ENCODE data around the gene NQO1. TPM values are rescaled to one million over a fixed set of nuclear protein-coding genes. Genes with fewer than 3 reads are reported as not detected.

The NQO1 gene
- total RNA-seq, 1 donor from 2014 or later = 9.8 TPM

DNA sequence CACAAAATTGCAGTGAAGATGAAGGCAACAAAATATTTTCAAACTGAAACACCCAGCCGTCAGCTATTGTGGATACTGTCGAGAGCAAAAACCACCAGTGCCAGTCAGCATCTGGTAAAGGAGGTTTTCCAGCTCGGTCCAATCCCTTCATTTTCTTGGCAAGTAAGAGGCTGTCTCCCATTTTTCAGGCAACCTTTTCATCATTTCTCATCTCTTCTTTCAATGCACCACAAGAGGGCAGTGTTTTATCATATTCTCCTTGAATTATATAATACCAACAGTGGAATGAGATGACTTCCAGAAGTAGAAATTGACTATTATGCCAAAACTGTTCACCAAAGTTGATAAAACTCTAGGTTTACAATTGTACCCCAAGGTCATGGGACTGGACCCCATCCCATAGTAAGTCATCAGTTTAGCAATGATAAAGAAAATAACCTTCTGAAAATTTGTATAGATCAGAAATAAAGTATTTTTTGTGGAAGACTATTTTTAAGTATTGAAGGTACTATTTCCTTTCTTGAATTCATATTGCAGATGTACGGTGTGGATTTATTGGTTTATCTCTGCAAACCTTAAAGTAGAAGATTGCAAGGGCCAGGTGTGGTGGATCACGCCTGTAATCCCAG lies 16.8 kb downstream of the NQO1 start:
- H3K27ac Mint-ChIP-seq = no peak overlapping the region
- peaks cover 7% of the 10 kb centered on the region for H3K4me1 Mint-ChIP-seq (ENCODE audit: low read depth)
- no peaks in the 10 kb centered on the region for H3K9me3 Mint-ChIP-seq
- no peak overlapping the region for H3K4me3 Mint-ChIP-seq
- peaks cover 7% of the 10 kb centered on the region for H3K36me3 Mint-ChIP-seq (ENCODE audit: low read depth)
- no peak for DNase-seq (ENCODE audit: low spot score)
- no peaks in the 10 kb centered on the region for H3K27me3 Mint-ChIP-seq (ENCODE audit: insufficient read depth)
- intact Hi-C loops (cut with micrococcal nuclease) = loop anchor here (1.0 to 5.0 kb wide), 4 partner anchors 17 to 221 kb away; partner anchors contain the start of genes NOB1 and NQO1

- Mint-ChIP-seq H3K27ac (peak overlapping the region; percentile 1), H3K4me1 (ENCODE audit: low read depth) (peaks cover 7% of the 10 kb centered on the region), H3K27me3 (ENCODE audit: insufficient read depth) (no peaks in the 10 kb centered on the region), H3K9me3 (no peaks in the 10 kb centered on the region), H3K36me3 (ENCODE audit: low read depth) (peaks cover 4% of the 10 kb centered on the region), H3K4me3 (no peak overlapping the region)
- DNase-seq (ENCODE audit: low spot score) = no peak
- intact Hi-C loops (cut with micrococcal nuclease) = loop anchor here (5.0 kb wide), 1 partner anchor 146 kb away; no protein-coding TSS in a partner anchor
These were observed 18.3 kb downstream of the NQO1 start for GRCh38 chr16:69707920-69708683.

GRCh38 chr16:69706975-69707340 lies 19.4 kb downstream of the NQO1 start:
- no peaks in the 10 kb centered on the region for H3K9me3 Mint-ChIP-seq
- peaks cover 7% of the 10 kb centered on the region for H3K4me1 Mint-ChIP-seq (ENCODE audit: low read depth)
- peaks cover 4% of the 10 kb centered on the region for H3K36me3 Mint-ChIP-seq (ENCODE audit: low read depth)
- intact Hi-C loops (cut with micrococcal nuclease) = loop anchor here (5.0 kb wide), 1 partner anchor 145 kb away; no protein-coding TSS in a partner anchor
- H3K27me3 Mint-ChIP-seq (ENCODE audit: insufficient read depth) = no peaks in the 10 kb centered on the region
- H3K27ac Mint-ChIP-seq = no peak overlapping the region
- no peak overlapping the region for H3K4me3 Mint-ChIP-seq
- no peak for DNase-seq (ENCODE audit: low spot score)

DNA sequence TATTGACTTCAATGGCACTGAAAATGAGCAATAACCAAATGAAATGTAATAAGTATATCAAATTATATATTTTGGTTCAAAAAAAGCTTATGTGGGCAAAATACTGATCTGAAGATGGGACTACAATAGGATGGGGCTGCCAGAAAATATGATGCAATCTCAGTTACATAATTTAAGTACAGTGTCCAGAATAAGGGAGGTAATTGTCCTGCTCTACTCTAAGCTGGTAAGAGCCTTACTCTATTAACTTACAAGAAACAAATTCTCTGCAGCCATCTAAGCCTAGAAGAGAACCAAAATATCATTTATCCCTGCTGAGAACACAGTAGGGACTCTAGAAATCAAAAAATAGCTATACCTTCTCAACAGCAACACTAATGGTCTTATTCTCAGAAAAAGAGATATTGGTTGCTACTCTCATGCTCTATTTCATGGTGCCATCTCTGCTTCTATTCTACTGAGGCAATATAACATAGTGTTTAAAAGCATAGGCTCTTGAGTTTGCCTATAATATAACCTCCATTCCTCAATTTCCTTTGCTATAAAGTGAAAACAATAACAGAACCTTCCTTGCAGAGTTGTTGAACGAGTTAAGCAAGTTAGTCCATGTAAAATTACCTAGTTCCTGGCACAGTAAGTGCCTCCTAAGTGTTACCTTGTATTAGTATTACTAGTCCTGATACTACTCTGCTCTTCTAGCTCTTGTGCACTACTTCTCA lies 19.9 kb downstream of the NQO1 start:
- Mint-ChIP-seq H3K27ac (no peak overlapping the region), H3K27me3 (ENCODE audit: insufficient read depth) (no peaks in the 10 kb centered on the region), H3K36me3 (ENCODE audit: low read depth) (peaks cover 6% of the 10 kb centered on the region), H3K4me1 (ENCODE audit: low read depth) (peaks cover 5% of the 10 kb centered on the region), H3K9me3 (no peaks in the 10 kb centered on the region), H3K4me3 (no peak overlapping the region)
- no peak for DNase-seq (ENCODE audit: low spot score)
- intact Hi-C loops (cut with micrococcal nuclease) = loop anchor here (5.0 kb wide), 1 partner anchor 144 kb away; no protein-coding TSS in a partner anchor

GRCh38 chr16:69703638-69704037 lies 22.7 kb downstream of the NQO1 start:
- intact Hi-C loops (cut with micrococcal nuclease) = no loop called here
- Mint-ChIP-seq H3K36me3 (ENCODE audit: low read depth) (peaks cover 9% of the 10 kb centered on the region), H3K4me3 (no peak overlapping the region), H3K27ac (no peak overlapping the region), H3K27me3 (ENCODE audit: insufficient read depth) (no peaks in the 10 kb centered on the region), H3K9me3 (no peaks in the 10 kb centered on the region), H3K4me1 (ENCODE audit: low read depth) (no peaks in the 10 kb centered on the region)
- no peak for DNase-seq (ENCODE audit: low spot score)

- Mint-ChIP-seq H3K4me1 (ENCODE audit: low read depth) (no peaks in the 10 kb centered on the region), H3K9me3 (no peaks in the 10 kb centered on the region), H3K4me3 (no peak overlapping the region), H3K27ac (no peak overlapping the region), H3K36me3 (ENCODE audit: low read depth) (peaks cover 9% of the 10 kb centered on the region), H3K27me3 (ENCODE audit: insufficient read depth) (no peaks in the 10 kb centered on the region)
- DNase-seq (ENCODE audit: low spot score) = no peak
- intact Hi-C loops (cut with micrococcal nuclease) = no loop called here
These were observed 24.5 kb downstream of the NQO1 start for GRCh38 chr16:69701866-69702265.

DNA sequence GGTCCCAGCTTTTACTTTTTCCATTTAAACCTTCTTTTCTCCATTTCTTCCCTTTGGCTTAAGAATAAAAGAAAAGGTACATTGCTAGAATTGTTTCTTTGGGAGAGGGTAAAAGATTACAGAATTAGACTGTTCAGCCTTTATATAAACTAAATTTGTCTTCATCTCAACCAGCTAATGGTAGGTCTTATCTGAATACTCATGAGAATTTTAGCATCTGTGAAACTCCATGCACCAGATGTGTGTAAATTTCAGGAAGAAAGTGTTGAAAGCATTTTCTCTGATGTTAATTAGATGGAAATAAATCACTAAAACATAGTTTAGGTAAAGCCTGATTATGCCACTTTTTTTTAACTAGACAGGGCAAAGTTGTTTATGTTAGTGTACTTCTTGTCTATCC lies 24.9 kb downstream of the NQO1 start:
- Mint-ChIP-seq H3K36me3 (ENCODE audit: low read depth) (peaks cover 9% of the 10 kb centered on the region), H3K27me3 (ENCODE audit: insufficient read depth) (no peaks in the 10 kb centered on the region), H3K9me3 (no peaks in the 10 kb centered on the region), H3K27ac (no peak overlapping the region), H3K4me1 (ENCODE audit: low read depth) (no peaks in the 10 kb centered on the region), H3K4me3 (no peak overlapping the region)
- no peak for DNase-seq (ENCODE audit: low spot score)
- intact Hi-C loops (cut with micrococcal nuclease) = no loop called here

DNA sequence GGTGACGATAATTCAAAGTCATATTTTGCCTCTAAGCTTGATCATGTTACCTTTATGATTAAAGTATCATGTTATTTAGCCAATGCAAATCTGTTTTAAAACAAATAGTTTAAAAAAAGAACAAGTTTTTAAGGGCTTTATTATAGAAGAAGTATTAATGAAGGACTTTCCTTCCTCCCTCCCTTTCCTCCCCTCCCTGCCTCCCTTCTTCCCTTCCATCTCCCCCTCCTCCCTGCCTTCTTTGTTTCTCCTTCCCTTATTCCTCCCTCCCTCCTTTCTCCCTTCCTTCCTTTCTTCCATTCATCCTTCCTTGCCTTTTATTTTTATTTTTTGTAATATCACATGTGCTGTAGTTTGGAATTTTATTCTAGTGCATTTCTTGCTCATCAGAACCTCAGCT lies 26.4 kb downstream of the NQO1 start:
- Mint-ChIP-seq H3K4me3 (no peak overlapping the region), H3K9me3 (no peaks in the 10 kb centered on the region), H3K27ac (no peak overlapping the region), H3K4me1 (ENCODE audit: low read depth) (no peaks in the 10 kb centered on the region), H3K36me3 (ENCODE audit: low read depth) (peaks cover 16% of the 10 kb centered on the region), H3K27me3 (ENCODE audit: insufficient read depth) (no peaks in the 10 kb centered on the region)
- no peak for DNase-seq (ENCODE audit: low spot score)
- intact Hi-C loops (cut with micrococcal nuclease) = no loop called here

- no peak overlapping the region for H3K4me3 Mint-ChIP-seq
- peaks cover 24% of the 10 kb centered on the region for H3K36me3 Mint-ChIP-seq (ENCODE audit: low read depth)
- H3K9me3 Mint-ChIP-seq = no peaks in the 10 kb centered on the region
- H3K27me3 Mint-ChIP-seq (ENCODE audit: insufficient read depth) = no peaks in the 10 kb centered on the region
- H3K4me1 Mint-ChIP-seq (ENCODE audit: low read depth) = no peaks in the 10 kb centered on the region
- H3K27ac Mint-ChIP-seq = no peak overlapping the region
- intact Hi-C loops (cut with micrococcal nuclease) = no loop called here
- no peak for DNase-seq (ENCODE audit: low spot score)
These were observed 28.0 kb downstream of the NQO1 start for GRCh38 chr16:69698404-69698803.

DNA sequence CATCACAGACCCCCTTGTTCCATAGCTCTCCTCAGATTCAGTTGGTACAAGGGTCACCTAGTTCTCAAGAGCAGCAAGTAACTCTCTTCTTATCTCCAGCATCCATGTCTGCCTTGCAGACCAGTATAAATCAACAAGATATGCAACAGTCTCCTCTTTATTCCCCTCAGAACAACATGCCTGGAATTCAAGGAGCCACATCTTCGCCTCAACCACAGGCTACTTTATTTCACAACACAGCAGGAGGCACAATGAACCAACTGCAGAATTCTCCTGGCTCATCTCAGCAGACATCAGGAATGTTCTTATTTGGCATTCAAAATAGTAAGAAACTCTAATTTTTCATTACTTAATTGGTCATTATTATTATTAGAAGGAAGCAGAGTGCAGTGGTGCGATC lies 32.4 kb downstream of the NQO1 start:
- DNase-seq (ENCODE audit: low spot score) = no peak
- Mint-ChIP-seq H3K36me3 (ENCODE audit: low read depth) (peaks cover 46% of the 10 kb centered on the region), H3K4me1 (ENCODE audit: low read depth) (peaks cover 20% of the 10 kb centered on the region), H3K4me3 (no peak overlapping the region), H3K9me3 (no peaks in the 10 kb centered on the region), H3K27ac (no peak overlapping the region), H3K27me3 (ENCODE audit: insufficient read depth) (no peaks in the 10 kb centered on the region)
- intact Hi-C loops (cut with micrococcal nuclease) = no loop called here

DNA sequence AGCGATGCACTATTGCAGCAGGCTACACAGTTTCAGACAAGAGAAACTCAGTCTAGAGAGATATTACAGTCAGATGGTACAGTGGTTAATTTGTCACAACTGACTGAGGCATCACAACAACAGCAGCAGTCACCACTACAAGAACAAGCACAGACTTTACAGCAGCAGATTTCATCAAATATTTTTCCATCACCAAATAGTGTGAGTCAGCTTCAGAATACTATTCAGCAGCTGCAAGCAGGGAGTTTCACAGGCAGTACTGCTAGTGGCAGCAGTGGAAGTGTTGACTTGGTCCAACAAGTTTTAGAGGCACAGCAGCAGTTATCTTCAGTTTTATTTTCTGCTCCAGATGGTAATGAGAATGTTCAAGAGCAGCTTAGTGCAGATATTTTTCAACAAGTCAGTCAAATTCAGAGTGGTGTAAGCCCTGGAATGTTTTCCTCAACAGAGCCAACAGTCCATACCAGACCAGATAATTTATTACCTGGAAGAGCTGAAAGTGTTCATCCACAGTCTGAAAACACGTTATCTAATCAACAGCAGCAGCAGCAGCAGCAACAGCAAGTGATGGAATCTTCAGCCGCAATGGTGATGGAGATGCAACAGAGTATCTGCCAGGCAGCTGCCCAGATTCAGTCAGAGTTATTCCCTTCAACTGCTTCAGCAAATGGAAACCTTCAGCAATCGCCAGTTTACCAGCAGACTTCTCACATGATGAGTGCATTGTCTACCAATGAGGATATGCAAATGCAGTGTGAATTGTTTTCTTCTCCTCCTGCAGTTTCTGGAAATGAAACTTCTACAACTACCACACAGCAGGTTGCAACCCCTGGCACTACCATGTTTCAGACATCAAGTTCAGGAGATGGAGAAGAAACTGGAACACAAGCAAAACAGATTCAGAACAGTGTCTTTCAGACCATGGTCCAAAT lies 34.1 kb downstream of the NQO1 start:
- intact Hi-C loops (cut with micrococcal nuclease) = no loop called here
- H3K27ac Mint-ChIP-seq = peak overlapping the region; percentile 86
- no peak overlapping the region for H3K4me3 Mint-ChIP-seq
- DNase-seq (ENCODE audit: low spot score) = no peak
- H3K9me3 Mint-ChIP-seq = no peaks in the 10 kb centered on the region
- H3K4me1 Mint-ChIP-seq (ENCODE audit: low read depth) = peaks cover 20% of the 10 kb centered on the region
- peaks cover 43% of the 10 kb centered on the region for H3K36me3 Mint-ChIP-seq (ENCODE audit: low read depth)
- no peaks in the 10 kb centered on the region for H3K27me3 Mint-ChIP-seq (ENCODE audit: insufficient read depth)

DNA sequence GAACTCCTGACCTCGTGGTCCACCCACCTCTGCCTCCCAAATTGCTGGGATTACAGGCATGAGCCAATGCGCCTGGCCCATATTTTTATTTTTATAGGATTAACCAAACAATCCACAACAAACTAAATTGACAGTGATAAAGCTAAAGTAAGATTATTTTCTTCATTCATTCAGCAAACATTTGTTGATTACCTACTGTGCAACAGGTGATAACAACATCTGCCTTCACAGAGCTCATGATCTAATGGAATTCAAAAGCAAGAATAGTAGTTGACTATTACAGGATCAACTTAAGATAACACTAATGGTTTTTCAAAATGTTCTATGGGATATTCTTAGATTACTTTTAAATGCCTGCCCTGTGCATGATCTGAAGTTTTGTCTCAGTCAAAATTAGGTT lies 37.8 kb downstream of the NQO1 start:
- intact Hi-C loops (cut with micrococcal nuclease) = loop anchor here (10.0 kb wide), 1 partner anchor 194 kb away; no protein-coding TSS in a partner anchor
- Mint-ChIP-seq H3K9me3 (no peaks in the 10 kb centered on the region), H3K4me1 (ENCODE audit: low read depth) (peaks cover 20% of the 10 kb centered on the region), H3K4me3 (no peak overlapping the region), H3K27ac (no peak overlapping the region), H3K36me3 (ENCODE audit: low read depth) (peaks cover 39% of the 10 kb centered on the region), H3K27me3 (ENCODE audit: insufficient read depth) (no peaks in the 10 kb centered on the region)
- no peak for DNase-seq (ENCODE audit: low spot score)
